Tibial nerve (tissue), 4 donors: ENCODE data around the gene SLC24A3. TPM values are rescaled to one million over a fixed set of nuclear protein-coding genes. Genes with fewer than 3 reads are reported as not detected.
A peak's percentile ranks its signal among the peaks of the same experiment; 100 is the strongest.

Source experiments
- DNase-seq, 2 donors: peaks; one replicate each; pipeline ENCODE4 v3.0.0-alpha.2; 2019; ENCODE audit warnings: low spot score in 2 of 2
- H3K27ac ChIP-seq, 4 donors: fragments of 200-600 bp; sonication (generic) in 3 of 4; one replicate each; pipeline ENCODE4 v1.5.1; 2017 to 2019; ENCODE audit warnings: mild to moderate bottlenecking in 1 of 4
- H3K27me3 ChIP-seq, 2 donors: fragments of 200-600 bp; sonication (generic) in 1 of 2; one replicate each; pipeline versions ENCODE4 v1.5.1 to v1.6.0; 2017 to 2019
- H3K36me3 ChIP-seq, 3 donors: fragments of 200-600 bp; sonication (generic); one replicate each; pipeline ENCODE4 v1.5.1; 2018 to 2019
- H3K4me1 ChIP-seq, 4 donors: fragments of 200-600 bp; sonication (generic) in 3 of 4; one replicate each; pipeline ENCODE4 v1.5.1; 2017 to 2019
- H3K4me3 ChIP-seq, 4 donors: fragments of 200-600 bp; sonication (generic) in 3 of 4; one replicate each; pipeline ENCODE4 v1.5.1; 2017 to 2019; ENCODE audit warnings: mild to moderate bottlenecking in 1 of 4, moderate library complexity in 1 of 4
- H3K9me3 ChIP-seq, 4 donors: fragments of 200-600 bp; sonication (generic) in 3 of 4; one replicate each; pipeline ENCODE4 v1.5.1; 2017 to 2019
- CTCF ChIP-seq, 5 experiments: fragments of 200-600 bp in 3 of 5; fragments of 450-650 bp in 2 of 5; sonication (generic) in 3 of 5; IDR thresholded peaks; one replicate each; pipeline ENCODE4 v1.5.1; 2016 to 2019; ENCODE audit warnings: antibody characterized with exemption in 5 of 5, mild to moderate bottlenecking in 3 of 5, moderate library complexity in 2 of 5
- EP300 ChIP-seq, 2 donors: sonication (generic); formaldehyde crosslinking; IDR thresholded peaks; one replicate each; pipeline ENCODE4 v1.6.1; 2017; ENCODE audit warnings: antibody characterized with exemption in 2 of 2, mild to moderate bottlenecking in 1 of 2
- POLR2A ChIP-seq, 2 donors: fragments of 450-650 bp; IDR thresholded peaks; one replicate each; pipeline ENCODE4 v1.6.1; 2017; ENCODE audit warnings: antibody characterized with exemption in 2 of 2, mild to moderate bottlenecking in 2 of 2, moderate library complexity in 2 of 2
- WGBS, 2 donors: methylation state at CpG; one replicate each; pipeline ENCODE4 v1.1.5; 2018; 5-methylcytosine and 5-hydroxymethylcytosine counted together
- total RNA-seq, 4 donors: library from RNA; depleted of rRNA; stranded (reverse); fragments of >200 nt; gene quantifications; one replicate each; pipeline ENCODE4 v1.1.0, GENCODE V29; 2016

SLC24A3 gene
- total RNA-seq, 4 donors from 2014 or later: 1.3 to 4.0 (median 2.7) TPM

- H3K27me3 ChIP-seq: no peaks in the 10 kb centered on the region
- peaks cover 0 to 5% (median 0%) of the 10 kb centered on the region in 4 donors for H3K9me3 ChIP-seq
- H3K27ac ChIP-seq: no peak overlapping the region
- no peaks in the 10 kb centered on the region for H3K36me3 ChIP-seq
- no peak for TF ChIP-seq CTCF (IDR thresholded peaks at IDR 0.05)
- TF ChIP-seq EP300 (IDR thresholded peaks at IDR 0.05): no peak
- TF ChIP-seq POLR2A (IDR thresholded peaks at IDR 0.05): no peak
- no peak overlapping the region for H3K4me3 ChIP-seq
- no peak for DNase-seq
- WGBS, 2 donors: 81 to 91% methylated on average over 1 of the region's 1 CpG
- no peaks in the 10 kb centered on the region for H3K4me1 ChIP-seq
Observed at GRCh38 chr20:19621072-19621471, 408.6 kb downstream of the SLC24A3 start.

GRCh38 chr20:19624221-19624965 is 412.0 kb downstream of the SLC24A3 start:
- TF ChIP-seq CTCF (IDR thresholded peaks at IDR 0.05) (no peak), POLR2A (IDR thresholded peaks at IDR 0.05) (no peak), EP300 (IDR thresholded peaks at IDR 0.05) (no peak)
- WGBS, 2 donors: 86 to 91% methylated on average over 3 of the region's 3 CpGs
- Histone ChIP-seq H3K27ac (no peak overlapping the region), H3K4me1 (no peaks in the 10 kb centered on the region), H3K9me3 (peaks cover 0 to 5% (median 0%) of the 10 kb centered on the region in 4 donors), H3K4me3 (no peak overlapping the region), H3K36me3 (no peaks in the 10 kb centered on the region), H3K27me3 (no peaks in the 10 kb centered on the region)
- DNase-seq: no peak

DNA sequence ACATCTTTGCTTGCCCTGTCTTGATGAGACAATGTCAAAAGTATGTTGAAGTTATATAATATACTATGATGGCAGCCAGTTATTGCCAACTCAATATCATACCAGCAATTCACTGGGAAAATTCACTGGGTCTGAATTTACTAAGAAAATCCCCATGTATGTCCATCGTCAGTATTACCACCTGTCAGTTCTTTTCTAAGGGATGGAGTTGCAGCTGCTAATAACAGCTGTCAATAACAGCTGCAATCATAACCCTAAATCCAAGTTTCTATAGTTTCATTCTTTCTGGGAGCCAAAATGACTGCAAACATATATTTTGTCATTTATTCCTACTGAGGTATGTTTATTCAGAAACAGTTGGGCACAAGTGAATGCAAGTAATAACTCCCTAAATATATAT is 413.0 kb downstream of the SLC24A3 start:
- H3K27me3 ChIP-seq: no peaks in the 10 kb centered on the region
- TF ChIP-seq POLR2A (IDR thresholded peaks at IDR 0.05): no peak
- no peak for TF ChIP-seq CTCF (IDR thresholded peaks at IDR 0.05)
- no peak for TF ChIP-seq EP300 (IDR thresholded peaks at IDR 0.05)
- H3K4me1 ChIP-seq: no peaks in the 10 kb centered on the region
- H3K4me3 ChIP-seq: no peak overlapping the region
- whole genome bisulfite sequencing, 2 donors: 85 to 88% methylated on average over 1 of the region's 1 CpG
- H3K9me3 ChIP-seq: peaks cover 0 to 5% (median 0%) of the 10 kb centered on the region in 4 donors
- no peak for DNase-seq
- no peak overlapping the region for H3K27ac ChIP-seq
- H3K36me3 ChIP-seq: no peaks in the 10 kb centered on the region

- Histone ChIP-seq H3K9me3 (peaks cover 0 to 5% (median 0%) of the 10 kb centered on the region in 4 donors), H3K4me3 (no peak overlapping the region), H3K4me1 (no peaks in the 10 kb centered on the region), H3K27me3 (no peaks in the 10 kb centered on the region), H3K36me3 (no peaks in the 10 kb centered on the region), H3K27ac (no peak overlapping the region)
- TF ChIP-seq POLR2A (IDR thresholded peaks at IDR 0.05): no peak
- no peak for TF ChIP-seq EP300 (IDR thresholded peaks at IDR 0.05)
- no peak for TF ChIP-seq CTCF (IDR thresholded peaks at IDR 0.05)
- 83 to 87% methylated on average over 5 of the region's 5 CpGs for WGBS, 2 donors
- DNase-seq: no peak
Observed at GRCh38 chr20:19626896-19627295, 414.5 kb downstream of the SLC24A3 start.

DNA sequence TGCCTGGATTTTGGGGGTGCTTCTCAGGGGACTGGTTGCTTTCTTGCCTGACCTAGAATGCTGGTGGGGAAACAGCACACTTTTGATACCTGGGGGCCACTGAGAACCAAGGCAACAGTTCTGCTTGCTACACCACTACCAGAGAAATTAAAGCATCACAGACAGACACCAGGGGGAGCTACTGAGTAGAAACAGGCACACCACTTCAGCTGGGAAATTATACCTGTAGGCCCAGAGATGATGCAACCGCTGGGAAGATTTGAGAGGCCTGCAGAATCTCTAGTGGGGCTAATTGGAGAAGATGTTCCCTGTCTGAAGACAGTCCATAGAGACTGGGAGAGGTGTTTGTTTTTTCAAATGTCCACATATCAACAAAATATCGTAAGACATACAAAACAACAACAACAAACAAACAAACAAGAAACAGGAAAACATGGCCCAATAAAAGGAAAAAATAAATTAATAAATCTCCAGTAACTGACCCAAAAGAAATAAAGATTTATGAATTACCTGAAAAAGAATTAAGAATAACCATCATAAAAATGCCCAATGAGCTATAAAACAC is 416.2 kb downstream of the SLC24A3 start:
- Histone ChIP-seq H3K27me3 (no peaks in the 10 kb centered on the region), H3K36me3 (no peaks in the 10 kb centered on the region), H3K4me1 (no peaks in the 10 kb centered on the region), H3K27ac (no peak overlapping the region), H3K9me3 (peaks cover 0 to 5% (median 0%) of the 10 kb centered on the region in 4 donors), H3K4me3 (no peak overlapping the region)
- TF ChIP-seq CTCF (IDR thresholded peaks at IDR 0.05) (peak in 3 of 5 experiments; percentile 8 to 34 (median 13)), EP300 (IDR thresholded peaks at IDR 0.05) (no peak)
- WGBS, 2 donors: 63 to 93% methylated on average over 1 to 2 of the region's 2 CpGs
- DNase-seq: peak in 1 of 2 donors; percentile 57
